Activated CD8-positive, alpha-beta memory T cell treated with anti-CD3 and anti-CD28 coated beads, Interleukin-2, amount 10 ng/mL, durations not matched to agents 7 days and 5 days (primary cell): ENCODE results near the gene ERFL. TPM values are rescaled to one million over a fixed set of nuclear protein-coding genes. Genes with fewer than 3 reads are reported as not detected.

ENCODE experiments used
- ATAC-seq: fragments of 150-1000 bp; cut with Tn5 transposase; one replicate; pipeline ENCODE4 v1.10.0; 2021; ENCODE audit warnings: moderate library complexity
- CTCF ChIA-PET: fragments of 350-600 bp; sonication (Branson Sonifier 250); formaldehyde crosslinking; loops from one replicate; lab custom pipeline; 2021; ENCODE audit warnings: antibody characterized with exemption; lab: Charles Lee
- DNase-seq: peaks from one replicate; pipeline ENCODE4 v3.0.0-alpha.2; 2020
- H3K27ac Mint-ChIP-seq: one replicate; pipeline ENCODE4 v1.8.0; 2021; ENCODE audit warnings: mild to moderate bottlenecking, mixed read lengths
- H3K27me3 Mint-ChIP-seq: one replicate; pipeline ENCODE4 v1.8.0; 2021; ENCODE audit warnings: mixed read lengths
- H3K36me3 Mint-ChIP-seq: one replicate; pipeline ENCODE4 v1.8.0; 2021; ENCODE audit warnings: mild to moderate bottlenecking, mixed read lengths
- H3K4me1 Mint-ChIP-seq: one replicate; pipeline ENCODE4 v1.8.0; 2021; ENCODE audit warnings: mixed read lengths
- H3K4me3 Mint-ChIP-seq: one replicate; pipeline ENCODE4 v1.8.0; 2021; ENCODE audit warnings: mild to moderate bottlenecking, moderate library complexity, mixed read lengths
- H3K9me3 Mint-ChIP-seq: one replicate; pipeline ENCODE4 v1.8.0; 2022; ENCODE audit warnings: low read depth, mixed read lengths
- total RNA-seq, 2 experiments: library from RNA; stranded (reverse); gene quantifications; one replicate each; pipeline ENCODE4 v1.2.3, GENCODE V29; 2021

The ERFL gene
- total RNA-seq, 2 experiments from 2014 or later: 1.5 to 1.9 TPM

DNA sequence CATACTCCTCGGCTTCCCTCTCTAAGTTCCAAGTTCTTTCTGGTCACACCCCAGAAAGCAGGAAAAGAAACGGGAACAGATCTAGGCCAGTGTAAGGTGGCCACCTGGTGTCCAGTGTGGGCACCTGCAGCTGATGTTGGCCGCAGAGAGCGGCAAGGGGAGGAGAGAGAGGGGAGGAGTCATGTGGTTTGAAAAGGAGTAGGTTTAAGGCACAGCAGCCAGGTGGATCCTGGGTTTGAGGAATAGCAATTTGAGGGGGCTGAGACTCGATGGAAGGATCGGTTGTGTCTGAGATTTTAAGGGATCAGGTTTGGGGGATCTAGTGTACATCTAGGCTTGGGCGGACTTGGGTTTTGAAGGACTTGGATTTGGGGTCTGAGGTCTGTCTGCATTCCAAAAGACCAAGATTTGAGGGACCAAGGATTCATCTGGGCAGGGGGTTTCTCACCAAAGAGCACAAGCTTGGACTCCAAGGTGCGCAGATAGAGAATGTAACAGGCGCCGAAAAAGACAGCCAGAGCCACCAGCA lies 29.7 kb upstream of the ERFL start:
- ATAC-seq: peak; percentile 21
- peaks cover 19% of the 10 kb centered on the region for H3K4me1 Mint-ChIP-seq

DNA sequence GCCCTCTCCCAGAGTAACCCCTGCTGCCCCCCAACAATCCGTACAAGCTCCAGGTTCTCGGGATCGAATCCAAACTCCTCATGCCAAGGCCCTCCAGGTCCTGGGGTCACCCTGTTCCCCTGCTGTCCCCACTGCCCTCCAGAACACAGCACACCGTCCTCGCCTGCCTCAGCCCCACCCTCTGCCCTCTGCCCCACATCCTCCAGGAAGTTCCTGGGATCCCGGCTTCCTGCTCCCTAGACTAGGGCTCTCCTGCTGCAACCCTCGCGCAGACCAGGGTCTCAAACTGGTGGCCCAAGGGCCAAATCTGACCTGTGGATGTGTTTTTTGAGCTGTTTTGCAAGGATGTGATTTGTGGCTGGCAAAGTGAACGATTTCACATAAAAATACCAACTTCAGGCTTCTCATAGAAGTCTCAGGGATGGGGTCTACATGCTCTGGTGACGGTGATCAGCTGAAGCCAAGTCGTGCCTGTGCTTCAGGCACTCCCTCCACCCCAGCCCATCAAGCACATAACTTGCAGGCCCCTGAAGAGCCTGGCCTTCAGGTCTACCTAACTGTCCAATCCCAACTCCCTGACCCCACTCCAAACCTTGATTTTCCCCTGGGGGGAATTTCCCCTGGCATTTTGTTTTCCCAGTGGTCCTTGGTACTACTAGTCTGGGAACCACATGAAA lies 29.1 kb upstream of the ERFL start:
- ATAC-seq (no peak), DNase-seq (no peak)
- Mint-ChIP-seq H3K4me1 (peaks cover 19% of the 10 kb centered on the region), H3K9me3 (no peaks in the 10 kb centered on the region), H3K4me3 (peak overlapping the region; percentile 94), H3K27me3 (no peaks in the 10 kb centered on the region), H3K36me3 (no peaks in the 10 kb centered on the region), H3K27ac (peak overlapping the region; percentile 87)
- CTCF ChIA-PET: interaction anchor here (1.1 to 5.1 kb wide), 12 partner anchors 11 to 204 kb away, joined by 3 to 32 read pairs (median 12); partner anchors contain the start of genes ATP1A3 and RPS19

More for the DNA sequence above, 29.7 kb upstream of the ERFL start:
- peak; percentile 74 for DNase-seq
- CTCF ChIA-PET: interaction anchor here (0.6 to 5.1 kb wide), 16 partner anchors 12 to 205 kb away, joined by 3 to 32 read pairs (median 7); partner anchors contain the start of genes ATP1A3 and RPS19
- H3K27me3 Mint-ChIP-seq: no peaks in the 10 kb centered on the region
- peak overlapping the region; percentile 94 for H3K4me3 Mint-ChIP-seq
- H3K27ac Mint-ChIP-seq: peak overlapping the region; percentile 87
- H3K9me3 Mint-ChIP-seq: no peaks in the 10 kb centered on the region
- no peaks in the 10 kb centered on the region for H3K36me3 Mint-ChIP-seq

DNA sequence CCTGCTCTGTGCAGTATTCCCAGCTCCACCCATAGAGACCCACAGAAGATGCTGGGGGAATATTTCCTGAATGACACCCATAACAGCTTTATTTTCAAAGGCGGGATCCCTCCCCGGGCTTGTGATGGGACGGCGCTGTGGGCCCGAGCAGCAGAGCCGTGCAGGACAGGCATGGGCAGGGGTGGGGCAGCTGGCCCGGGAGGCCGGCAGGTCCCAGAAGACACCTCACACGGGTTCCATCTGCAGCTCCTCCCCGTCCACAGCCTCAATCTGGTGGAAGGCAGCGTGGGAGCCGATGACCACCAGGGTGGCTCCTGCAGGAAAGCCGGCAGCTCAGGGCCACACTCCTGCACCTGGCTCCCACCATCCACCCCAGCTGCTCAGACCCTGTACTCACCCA lies 28.4 kb upstream of the ERFL start:
- Mint-ChIP-seq H3K9me3 (no peaks in the 10 kb centered on the region), H3K27ac (no peak overlapping the region), H3K4me3 (no peak overlapping the region), H3K4me1 (peaks cover 22% of the 10 kb centered on the region), H3K36me3 (no peaks in the 10 kb centered on the region), H3K27me3 (peaks cover 2% of the 10 kb centered on the region)
- ATAC-seq: no peak
- CTCF ChIA-PET: interaction anchor here (1.1 to 5.1 kb wide), 10 partner anchors 11 to 162 kb away, joined by 3 to 32 read pairs (median 17); partner anchors contain the start of genes ATP1A3 and RPS19
- DNase-seq: no peak

DNA sequence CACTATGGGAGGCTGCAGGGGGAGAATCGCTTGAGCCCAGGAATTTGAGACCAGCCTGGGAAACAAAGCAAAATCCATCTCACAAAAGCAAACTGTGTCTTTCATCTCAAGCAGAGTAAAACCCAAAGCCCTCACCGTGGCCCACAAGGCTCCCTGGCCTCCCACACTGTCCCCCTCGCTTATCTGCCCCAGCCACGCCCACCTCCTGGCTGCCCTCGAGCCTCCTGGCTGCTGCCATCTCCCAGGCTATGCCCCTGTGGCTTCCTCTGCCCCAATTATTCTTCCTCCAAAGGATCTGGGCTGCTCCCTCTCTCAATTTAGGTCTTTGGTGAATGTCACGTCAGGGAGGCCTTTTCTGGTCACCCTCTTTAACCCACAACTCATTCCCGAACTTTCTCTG lies 27.3 kb upstream of the ERFL start:
- H3K36me3 Mint-ChIP-seq: no peaks in the 10 kb centered on the region
- H3K27me3 Mint-ChIP-seq: peaks cover 2% of the 10 kb centered on the region
- H3K27ac Mint-ChIP-seq: no peak overlapping the region
- H3K9me3 Mint-ChIP-seq: no peaks in the 10 kb centered on the region
- DNase-seq (no peak), ATAC-seq (no peak)
- CTCF ChIA-PET: interaction anchor here (4.3 kb wide), 1 partner anchor 81 kb away, joined by 32 read pairs; no protein-coding TSS in a partner anchor
- H3K4me3 Mint-ChIP-seq: no peak overlapping the region
- H3K4me1 Mint-ChIP-seq: peaks cover 25% of the 10 kb centered on the region

DNA sequence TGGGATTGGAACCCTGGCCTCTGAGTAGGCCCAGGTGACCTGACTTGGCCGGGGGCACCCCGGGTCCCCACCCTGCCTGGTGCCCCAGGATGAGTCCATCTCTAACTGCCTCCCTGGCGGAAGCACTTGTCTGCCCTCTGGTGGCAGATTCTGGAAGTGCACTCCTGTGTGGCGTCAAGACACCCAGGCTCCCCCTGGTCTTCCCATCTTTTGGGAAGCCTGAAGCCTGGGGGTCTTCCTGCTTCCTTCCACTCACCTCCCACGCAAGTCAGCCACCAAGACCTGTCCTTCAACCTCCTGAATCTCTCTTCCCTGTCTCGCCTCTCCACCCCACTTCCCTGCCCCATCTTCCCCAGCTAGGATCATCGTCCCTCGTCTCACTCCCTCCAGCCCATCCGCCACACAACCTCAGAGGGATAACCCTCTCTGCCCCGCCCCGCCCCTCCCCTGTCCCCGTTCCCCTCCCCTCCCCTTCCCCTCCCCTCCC lies 23.5 kb upstream of the ERFL start:
- peak overlapping the region; percentile 21 for H3K27ac Mint-ChIP-seq
- no peaks in the 10 kb centered on the region for H3K36me3 Mint-ChIP-seq
- H3K4me1 Mint-ChIP-seq: peaks cover 21% of the 10 kb centered on the region
- H3K4me3 Mint-ChIP-seq: no peak overlapping the region
- peak; percentile 89 for ATAC-seq
- H3K9me3 Mint-ChIP-seq: no peaks in the 10 kb centered on the region
- H3K27me3 Mint-ChIP-seq: peaks cover 2% of the 10 kb centered on the region
- CTCF ChIA-PET: interaction anchor here (0.6 to 5.6 kb wide), 15 partner anchors 8 to 158 kb away, joined by 3 to 88 read pairs (median 5); partner anchors contain the start of genes ARHGEF1 and RPS19
- peak; percentile 92 for DNase-seq

DNA sequence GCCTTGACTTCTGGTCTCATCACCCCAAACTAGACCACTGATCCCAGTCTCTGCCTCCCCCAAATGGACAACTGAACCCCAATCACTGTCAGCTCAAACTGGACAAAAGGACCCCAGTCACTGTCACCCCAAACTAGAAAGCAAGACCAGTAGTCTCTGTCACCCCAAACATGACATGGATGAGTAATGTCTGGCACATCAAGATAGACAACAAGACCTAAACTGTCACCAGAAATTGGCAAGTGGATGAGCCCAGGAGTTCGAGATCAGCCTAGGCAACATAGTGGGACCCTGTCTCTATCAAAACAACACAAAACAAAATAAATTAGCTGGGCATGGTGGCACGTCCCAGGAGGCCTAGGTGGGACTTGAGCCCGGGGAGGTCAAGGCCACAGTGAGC lies 18.8 kb upstream of the ERFL start:
- Mint-ChIP-seq H3K27ac (peak overlapping the region; percentile 41), H3K36me3 (peaks cover 1% of the 10 kb centered on the region), H3K9me3 (no peaks in the 10 kb centered on the region), H3K27me3 (peaks cover 9% of the 10 kb centered on the region), H3K4me3 (no peak overlapping the region), H3K4me1 (peaks cover 49% of the 10 kb centered on the region)
- ATAC-seq (no peak), DNase-seq (no peak)
- CTCF ChIA-PET: interaction anchor here (1.0 to 7.7 kb wide), 7 partner anchors 10 to 87 kb away, joined by 4 to 88 read pairs (median 10); partner anchors contain the start of genes ARHGEF1, CD79A, RABAC1 and RPS19

DNA sequence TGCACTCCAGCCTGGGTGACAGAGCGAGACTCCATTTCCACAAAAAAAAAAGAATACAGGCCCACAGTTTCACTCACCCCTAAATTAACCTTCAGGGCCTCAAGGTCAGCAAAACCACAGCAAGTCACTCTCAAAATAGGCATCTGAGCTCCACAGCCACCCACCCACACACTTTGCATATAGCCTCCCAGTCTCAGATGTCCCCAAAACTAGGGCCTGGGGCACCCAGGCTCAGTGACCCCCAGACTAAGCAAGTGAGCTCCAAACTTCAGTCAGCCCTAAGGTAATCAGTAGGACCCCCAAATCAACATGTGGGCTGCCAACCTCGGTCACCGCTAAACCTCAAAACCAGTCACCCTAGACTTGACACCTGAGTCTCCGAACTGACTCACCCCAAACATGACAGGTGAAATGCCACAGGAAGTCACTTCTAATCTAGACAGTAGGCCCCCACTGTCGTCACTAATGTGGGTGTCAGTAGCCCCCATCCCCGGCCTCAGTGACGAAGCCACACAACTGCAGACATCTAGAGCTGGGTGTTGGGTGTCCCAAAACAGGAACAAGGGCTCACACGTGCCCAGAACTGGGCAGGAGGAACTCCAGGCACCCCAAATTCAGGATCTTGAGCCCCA lies 17.0 kb upstream of the ERFL start:
- Mint-ChIP-seq H3K27me3 (peaks cover 17% of the 10 kb centered on the region), H3K27ac (peak overlapping the region; percentile 91), H3K4me3 (peak overlapping the region; percentile 43), H3K9me3 (no peaks in the 10 kb centered on the region), H3K4me1 (peaks cover 52% of the 10 kb centered on the region), H3K36me3 (peaks cover 1% of the 10 kb centered on the region)
- DNase-seq: peak; percentile 97
- ATAC-seq: peak; percentile 88
- CTCF ChIA-PET: interaction anchor here (0.6 to 7.7 kb wide), 15 partner anchors 8 to 131 kb away, joined by 3 to 88 read pairs (median 4); partner anchors contain the start of genes ARHGEF1, CD79A, RABAC1 and RPS19

DNA sequence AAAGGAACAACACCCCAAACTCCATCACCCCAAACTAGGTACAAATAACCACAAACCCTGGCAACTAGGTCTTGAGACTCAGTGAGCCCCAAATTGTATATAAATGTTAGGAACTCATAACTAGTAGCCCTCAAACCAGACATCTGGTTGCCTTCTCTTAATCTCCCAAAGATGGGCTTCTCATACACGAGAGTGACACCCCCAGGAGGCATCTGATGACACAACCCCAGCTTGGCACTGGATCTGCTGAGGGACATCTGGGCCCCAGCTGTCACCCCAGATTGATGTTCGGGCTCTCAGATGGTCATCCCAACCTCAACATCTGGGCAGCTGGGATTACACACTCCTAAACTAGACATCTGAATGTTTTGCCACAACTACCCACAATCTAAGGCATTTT lies 16.1 kb upstream of the ERFL start:
- H3K27ac Mint-ChIP-seq: peak overlapping the region; percentile 54
- ATAC-seq: no peak
- H3K9me3 Mint-ChIP-seq: no peaks in the 10 kb centered on the region
- CTCF ChIA-PET: interaction anchor here (0.9 to 7.7 kb wide), 8 partner anchors 7 to 91 kb away, joined by 3 to 88 read pairs (median 18); partner anchors contain the start of genes ARHGEF1, CD79A, RABAC1 and RPS19
- peaks cover 49% of the 10 kb centered on the region for H3K4me1 Mint-ChIP-seq
- peaks cover 1% of the 10 kb centered on the region for H3K36me3 Mint-ChIP-seq
- no peak overlapping the region for H3K4me3 Mint-ChIP-seq
- DNase-seq: no peak
- H3K27me3 Mint-ChIP-seq: peaks cover 17% of the 10 kb centered on the region

DNA sequence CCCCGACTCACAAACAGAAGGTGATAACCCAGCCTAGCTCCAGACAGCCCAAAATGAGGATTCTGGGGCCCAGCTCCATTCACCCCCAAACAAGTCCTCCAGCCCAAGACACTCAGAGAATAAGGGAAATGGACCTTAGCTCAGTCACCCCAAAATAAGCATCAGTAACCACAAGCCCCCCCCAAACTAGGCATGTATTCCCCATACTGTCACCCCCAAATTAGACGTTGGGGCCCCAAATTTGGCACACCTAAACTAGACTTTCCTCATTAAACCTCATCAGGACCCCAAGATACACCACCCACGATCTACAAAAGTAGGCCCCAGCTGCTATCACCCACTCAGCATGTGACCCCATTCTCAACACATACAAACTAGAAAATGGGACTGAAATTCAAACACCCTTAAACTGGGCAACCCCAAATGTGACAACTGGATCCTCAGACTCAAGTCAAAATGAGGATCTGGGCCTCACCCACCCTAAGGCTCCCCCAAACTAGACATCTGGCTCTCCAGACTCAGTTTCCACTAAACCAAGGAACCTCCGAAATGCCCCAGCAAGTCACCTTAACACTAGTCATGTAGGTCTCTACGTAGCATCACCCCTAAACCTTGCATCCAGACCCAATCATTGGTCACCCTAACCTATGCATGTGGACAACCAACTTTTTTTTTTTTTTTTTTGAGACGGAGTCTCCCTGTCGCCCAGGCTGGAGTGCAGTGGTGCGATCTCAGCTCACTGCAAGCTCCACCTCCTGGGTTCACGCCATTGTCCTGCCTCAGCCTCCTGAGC lies 13.4 kb upstream of the ERFL start:
- peaks cover 25% of the 10 kb centered on the region for H3K27me3 Mint-ChIP-seq
- peaks cover 1% of the 10 kb centered on the region for H3K36me3 Mint-ChIP-seq
- no peak for ATAC-seq
- H3K9me3 Mint-ChIP-seq: no peaks in the 10 kb centered on the region
- H3K27ac Mint-ChIP-seq: peak overlapping the region; percentile 11
- CTCF ChIA-PET: interaction anchor here (0.9 to 7.7 kb wide), 5 partner anchors 9 to 82 kb away, joined by 3 to 88 read pairs (median 4); partner anchors contain the start of genes ARHGEF1, CD79A and RPS19
- peaks cover 44% of the 10 kb centered on the region for H3K4me1 Mint-ChIP-seq
- no peak for DNase-seq
- H3K4me3 Mint-ChIP-seq: peak overlapping the region; percentile 28

DNA sequence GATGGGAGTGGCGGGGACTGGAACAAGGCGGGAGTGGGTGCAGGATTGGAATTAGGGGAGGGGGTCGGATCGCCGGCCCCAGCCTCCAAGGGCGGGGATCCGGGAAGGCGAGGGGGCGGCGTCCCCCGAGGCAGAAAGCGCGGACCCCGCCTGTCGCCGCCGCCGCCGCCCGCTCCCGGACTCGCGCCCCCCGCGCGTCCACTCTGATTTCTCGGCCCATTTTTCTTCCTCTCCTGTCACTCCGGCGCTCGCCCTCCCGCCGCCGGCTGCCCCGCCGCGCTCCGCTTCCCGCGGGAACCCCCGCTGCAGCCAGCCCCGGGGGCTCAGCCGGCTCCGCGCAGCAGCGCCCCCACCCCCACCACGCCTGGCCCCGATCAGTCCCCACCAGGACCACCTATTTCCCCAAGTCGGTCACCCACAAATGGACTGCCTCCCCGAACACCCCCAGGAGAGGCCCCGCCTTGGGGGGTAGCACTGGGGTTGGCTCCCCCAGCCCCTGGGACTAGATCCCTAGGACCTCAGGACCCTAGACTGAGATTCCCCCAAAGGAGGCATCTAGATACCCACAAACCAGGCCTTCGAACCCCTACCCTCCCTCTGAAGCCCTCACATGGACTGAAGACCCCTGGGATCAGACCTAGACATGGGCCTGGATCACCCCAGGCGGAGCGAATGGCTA lies 12.6 kb upstream of the ERFL start:
- Mint-ChIP-seq H3K36me3 (peaks cover 1% of the 10 kb centered on the region), H3K27ac (peak overlapping the region; percentile 68), H3K27me3 (peaks cover 29% of the 10 kb centered on the region), H3K9me3 (no peaks in the 10 kb centered on the region), H3K4me1 (peaks cover 45% of the 10 kb centered on the region), H3K4me3 (peak overlapping the region; percentile 72)
- DNase-seq (no peak), ATAC-seq (no peak)
- CTCF ChIA-PET: interaction anchor here (0.9 to 7.7 kb wide), 4 partner anchors 10 to 81 kb away, joined by 3 to 85 read pairs (median 4); partner anchors contain the start of genes ARHGEF1 and RPS19

DNA sequence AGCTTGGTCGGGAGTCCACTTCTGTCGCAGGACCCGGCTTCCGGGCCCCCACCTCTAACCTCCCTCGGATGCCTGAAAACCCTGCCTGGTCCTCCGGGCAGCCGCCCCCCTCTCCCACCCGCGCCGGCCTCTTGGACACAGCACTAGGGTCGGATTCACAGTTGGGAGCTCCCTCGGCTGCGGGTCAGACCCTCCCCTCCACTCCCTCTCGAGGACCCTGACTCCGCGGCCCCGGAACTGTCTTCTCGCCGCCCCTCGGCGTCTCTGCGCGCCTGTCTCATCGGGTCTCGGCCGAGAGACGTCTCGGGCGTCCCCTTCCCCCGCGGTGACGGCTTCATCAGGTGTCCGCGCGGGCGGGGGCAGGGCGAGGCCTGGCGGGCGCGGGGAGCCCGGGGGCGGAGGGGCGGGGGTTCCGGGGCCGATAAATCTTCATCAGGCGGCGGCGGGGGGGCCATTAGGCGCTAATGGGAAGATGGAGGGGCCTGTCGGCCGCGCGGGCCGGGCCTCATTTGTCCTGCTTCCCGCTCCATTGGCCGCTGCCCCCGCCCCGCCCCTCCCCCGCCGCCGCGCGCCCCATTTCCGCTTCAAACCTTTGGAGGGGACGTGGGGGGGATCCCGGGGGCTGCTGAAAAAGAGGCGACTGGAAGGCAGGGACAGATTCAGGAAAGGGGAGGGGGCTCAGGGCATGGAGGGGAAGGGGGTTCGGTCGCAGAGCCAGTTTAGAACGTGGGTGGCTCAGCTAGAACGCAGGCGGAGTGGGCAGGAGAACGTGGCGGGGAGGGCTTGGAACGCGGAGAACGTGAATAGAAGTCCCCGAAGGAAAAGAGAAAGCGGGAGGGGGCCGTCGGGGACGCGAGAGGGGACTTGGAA lies 11.8 kb upstream of the ERFL start:
- peaks cover 1% of the 10 kb centered on the region for H3K36me3 Mint-ChIP-seq
- peaks cover 34% of the 10 kb centered on the region for H3K27me3 Mint-ChIP-seq
- peak; percentile 31 for ATAC-seq
- no peaks in the 10 kb centered on the region for H3K9me3 Mint-ChIP-seq
- H3K4me3 Mint-ChIP-seq: peak overlapping the region; percentile 72
- peak overlapping the region; percentile 68 for H3K27ac Mint-ChIP-seq
- no peak for DNase-seq
- peaks cover 41% of the 10 kb centered on the region for H3K4me1 Mint-ChIP-seq
- CTCF ChIA-PET: interaction anchor here (0.6 to 1.0 kb wide), 2 partner anchors 10 to 50 kb away, joined by 3 read pairs; no protein-coding TSS in a partner anchor
